ENCODE data around the gene RPLP2. TPM values are rescaled to one million over a fixed set of nuclear protein-coding genes. Genes with fewer than 3 reads are reported as not detected.

RPLP2 gene
- total and polyA plus RNA-seq, 2 donors (not counting 1 experiment from before 2014, with no cell fraction given), result 525 to 3,947 TPM

GRCh38 chr11:788953-789940 lies 20.5 kb upstream of the RPLP2 start:
- 52% methylated on average over 29 of the region's 31 CpGs for WGBS (ENCODE audit: insufficient coverage)
- Mint-ChIP-seq H3K27ac (no peak overlapping the region), H3K4me1 (peaks cover 4% of the 10 kb centered on the region), H3K9me3 (ENCODE audit: insufficient read depth) (no peaks in the 10 kb centered on the region), H3K27me3 (no peaks in the 10 kb centered on the region), H3K4me3 (peak overlapping the region; percentile 16)
- no peak for ATAC-seq (ENCODE audit: low read depth)
- intact Hi-C loops (cut with micrococcal nuclease), result no loop called here
- Histone ChIP-seq H3K27me3 (replicated peaks in 1 of 4; ENCODE audit: control extremely low read depth in 1 of 4, control insufficient read depth in 3 of 4, insufficient read depth in 4 of 4, low read length in 3 of 4) (peaks cover 0 to 24% (median 5%) of the 10 kb centered on the region in 4 experiments), H3K4me2 (replicated peaks; ENCODE audit: low read depth, low read length, poor library complexity, severe bottlenecking) (peak overlapping the region; percentile 37), H3K36me3 (replicated peaks in 1 of 2; ENCODE audit: control extremely low read depth in 1 of 2, control insufficient read depth in 1 of 2, extremely low read depth in 1 of 2, insufficient read depth in 2 of 2, low read length in 1 of 2) (peaks cover 0 to 7% of the 10 kb centered on the region in 2 experiments), H3K4me3 (ENCODE audit: control extremely low read depth in 1 of 5, extremely low read depth in 1 of 5, insufficient read depth in 1 of 5, low read depth in 2 of 5, low read length in 4 of 5) (no peak overlapping the region), H3K4me1 (ENCODE audit: control insufficient read depth in 2 of 2, insufficient read depth in 2 of 2, low read length in 2 of 2) (peaks cover 10 to 20% of the 10 kb centered on the region in 2 donors), H3K79me2 (ENCODE audit: control insufficient read depth, insufficient read depth, low read length) (peaks cover 8% of the 10 kb centered on the region), H4K20me1 (ENCODE audit: control insufficient read depth, insufficient read depth, low read length, poor library complexity, severe bottlenecking) (peaks cover 37% of the 10 kb centered on the region), H3K27ac (ENCODE audit: low read length in 2 of 2) (no peak overlapping the region), H3K9me3 (ENCODE audit: control extremely low read depth in 1 of 3, control insufficient read depth in 2 of 3, insufficient read depth in 1 of 3, low read length in 2 of 3) (peaks cover 0 to 3% (median 0%) of the 10 kb centered on the region in 3 donors), H2AFZ (ENCODE audit: insufficient read depth, low read depth, low read length, poor library complexity, severe bottlenecking) (no peak overlapping the region), H3K9ac (ENCODE audit: low read length) (no peak overlapping the region)
- ChIA-PET CTCF (no interaction called here), POLR2A (no interaction called here)
- TF ChIP-seq EZH2 (IDR thresholded peaks at IDR 0.05; ENCODE audit: borderline replicate concordance, insufficient read depth, low read depth, low read length, poor library complexity, severe bottlenecking) (no peak), CTCF (IDR thresholded peaks at IDR 0.05) (no peak)
- no peak for DNase-seq

GRCh38 chr11:789943-790342 lies 19.8 kb upstream of the RPLP2 start, which contains the start of gene CEND1:
CEND1 (minus strand) TSS chr11:790090; CDS start chr11:788576, 1,514 bp downstream.
- POLR2A ChIA-PET, result no interaction called here
- Mint-ChIP-seq H3K4me3 (peak within 1 kb of the TSS; percentile 16), H3K27ac (no peak within 1 kb of the TSS), H3K27me3 (no peaks in the 10 kb centered on the region), H3K4me1 (peaks cover 6% of the 10 kb centered on the region), H3K9me3 (ENCODE audit: insufficient read depth) (no peaks in the 10 kb centered on the region)
- peak; percentile 54 for DNase-seq
- intact Hi-C loops (cut with micrococcal nuclease), result loop anchor here (10.0 kb wide), 1 partner anchor 335 kb away; the partner anchor contains the start of gene PTDSS2
- no peak for TF ChIP-seq CTCF (IDR thresholded peaks at IDR 0.05)
- TF ChIP-seq EZH2 (IDR thresholded peaks at IDR 0.05; ENCODE audit: borderline replicate concordance, insufficient read depth, low read depth, low read length, poor library complexity, severe bottlenecking), result no peak
- Histone ChIP-seq H3K36me3 (replicated peaks in 1 of 2; ENCODE audit: control extremely low read depth in 1 of 2, control insufficient read depth in 1 of 2, extremely low read depth in 1 of 2, insufficient read depth in 2 of 2, low read length in 1 of 2) (peaks cover 0 to 7% of the 10 kb centered on the region in 2 experiments), H3K27me3 (replicated peaks in 1 of 4; ENCODE audit: control extremely low read depth in 1 of 4, control insufficient read depth in 3 of 4, insufficient read depth in 4 of 4, low read length in 3 of 4) (peaks cover 0 to 24% (median 5%) of the 10 kb centered on the region in 4 experiments), H3K9ac (ENCODE audit: low read length) (no peak within 1 kb of the TSS), H3K79me2 (ENCODE audit: control insufficient read depth, insufficient read depth, low read length) (peaks cover 15% of the 10 kb centered on the region), H3K9me3 (ENCODE audit: control extremely low read depth in 1 of 3, control insufficient read depth in 2 of 3, insufficient read depth in 1 of 3, low read length in 2 of 3) (peaks cover 0 to 3% (median 0%) of the 10 kb centered on the region in 3 donors), H3K4me3 (ENCODE audit: control extremely low read depth in 1 of 5, extremely low read depth in 1 of 5, insufficient read depth in 1 of 5, low read depth in 2 of 5, low read length in 4 of 5) (no peak within 1 kb of the TSS), H3K4me1 (ENCODE audit: control insufficient read depth in 2 of 2, insufficient read depth in 2 of 2, low read length in 2 of 2) (peaks cover 10 to 21% of the 10 kb centered on the region in 2 donors), H4K20me1 (ENCODE audit: control insufficient read depth, insufficient read depth, low read length, poor library complexity, severe bottlenecking) (peaks cover 44% of the 10 kb centered on the region), H2AFZ (ENCODE audit: insufficient read depth, low read depth, low read length, poor library complexity, severe bottlenecking) (no peak within 1 kb of the TSS), H3K4me2 (replicated peaks; ENCODE audit: low read depth, low read length, poor library complexity, severe bottlenecking) (peak within 1 kb of the TSS; percentile 37), H3K27ac (ENCODE audit: low read length in 2 of 2) (no peak within 1 kb of the TSS)
- WGBS (ENCODE audit: insufficient coverage), result 7% methylated on average over 41 of the region's 44 CpGs
- CTCF ChIA-PET, result no interaction called here
- ATAC-seq (ENCODE audit: low read depth), result peak; percentile 62
